Colonic mucosa (tissue), 4 donors: ENCODE data around the gene STX5. TPM values are rescaled to one million over a fixed set of nuclear protein-coding genes. Genes with fewer than 3 reads are reported as not detected.
"Not testable (repeated sequence)": the region's sequence is repeated elsewhere in the genome, so short reads cannot be mapped to it uniquely, and the experiment has no call there.

ENCODE experiments used
- DNase-seq: peaks from one replicate; pipeline ENCODE4 v3.0.0-alpha.2; 2020
- H3K27ac ChIP-seq: fragments of 200-600 bp; one replicate; pipeline ENCODE4 v1.8.0; 2021
- H3K27me3 ChIP-seq: fragments of 200-600 bp; one replicate; pipeline ENCODE4 v1.8.0; 2021
- H3K36me3 ChIP-seq: fragments of 200-600 bp; one replicate; pipeline ENCODE4 v1.8.0; 2021
- H3K4me1 ChIP-seq: fragments of 200-600 bp; one replicate; pipeline ENCODE4 v1.8.0; 2021; ENCODE audit warnings: mild to moderate bottlenecking
- H3K4me3 ChIP-seq: fragments of 200-600 bp; one replicate; pipeline ENCODE4 v1.8.0; 2021
- H3K9ac ChIP-seq, 2 donors: one replicate each; pipeline ENCODE4 v1.7.0; 2013; ENCODE audit warnings: control low read depth in 2 of 2, low read depth in 2 of 2, low read length in 2 of 2
- H3K9me3 ChIP-seq: fragments of 200-600 bp; one replicate; pipeline ENCODE4 v1.8.0; 2021
- intact Hi-C: fragments of 100-400 bp; cut with DNase I; formaldehyde crosslinking; loops from one replicate; pipeline ENCODE4 v1.14.1; 2022
- total RNA-seq, 2 donors: library from RNA; stranded (reverse); fragmentation: NEBNext Ultra II Directional in 1 of 2; extraction: Animal tissue kit (Norgen Biotek cat#: 25700) in 1 of 2; gene quantifications; one replicate each; pipeline ENCODE4 v1.2.1, GENCODE V29; 2021
- TF ChIP-seq, protein P1 (sequence below): fragments of 200-600 bp; IDR thresholded peaks from one replicate; pipeline ENCODE4 v1.8.0; 2022; ENCODE audit warnings: antibody characterized with exemption, mild to moderate bottlenecking
- donor health status: healthy.
- donor health status: DM: no; HTN: no; CAD: no.
- donor health status: DM: no; HTN: no; CAD: no.

The STX5 gene
- total RNA-seq, 2 donors from 2014 or later: 38.0 to 43.3 TPM

DNA sequence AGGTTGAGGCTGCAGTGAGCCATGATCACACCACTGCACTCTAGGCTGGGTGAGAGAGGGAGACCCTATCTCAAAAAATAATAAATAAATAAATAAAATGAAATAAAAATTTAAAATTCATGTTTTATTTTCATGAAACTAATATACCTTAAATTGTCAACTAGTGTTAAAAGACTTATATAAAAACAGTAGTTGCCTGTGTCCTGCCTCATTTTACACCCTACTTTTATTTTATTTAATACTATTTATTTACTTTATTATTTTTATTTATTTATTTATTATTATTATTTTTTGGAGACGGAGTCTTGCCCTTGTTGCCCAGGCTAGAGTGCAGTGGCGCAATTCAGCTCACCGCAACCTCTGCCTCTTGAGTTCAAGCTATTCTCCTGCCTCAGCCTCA lies 12.3 kb upstream of the STX5 start:
- Histone ChIP-seq H3K36me3 (no peaks in the 10 kb centered on the region), H3K4me1 (no peaks in the 10 kb centered on the region), H3K27me3 (no peaks in the 10 kb centered on the region), H3K4me3 (no peak overlapping the region), H3K27ac (no peak overlapping the region), H3K9me3 (no peaks in the 10 kb centered on the region), H3K9ac (no peak overlapping the region)
- intact Hi-C loops: no loop called here
- TF ChIP-seq, protein P1, sequence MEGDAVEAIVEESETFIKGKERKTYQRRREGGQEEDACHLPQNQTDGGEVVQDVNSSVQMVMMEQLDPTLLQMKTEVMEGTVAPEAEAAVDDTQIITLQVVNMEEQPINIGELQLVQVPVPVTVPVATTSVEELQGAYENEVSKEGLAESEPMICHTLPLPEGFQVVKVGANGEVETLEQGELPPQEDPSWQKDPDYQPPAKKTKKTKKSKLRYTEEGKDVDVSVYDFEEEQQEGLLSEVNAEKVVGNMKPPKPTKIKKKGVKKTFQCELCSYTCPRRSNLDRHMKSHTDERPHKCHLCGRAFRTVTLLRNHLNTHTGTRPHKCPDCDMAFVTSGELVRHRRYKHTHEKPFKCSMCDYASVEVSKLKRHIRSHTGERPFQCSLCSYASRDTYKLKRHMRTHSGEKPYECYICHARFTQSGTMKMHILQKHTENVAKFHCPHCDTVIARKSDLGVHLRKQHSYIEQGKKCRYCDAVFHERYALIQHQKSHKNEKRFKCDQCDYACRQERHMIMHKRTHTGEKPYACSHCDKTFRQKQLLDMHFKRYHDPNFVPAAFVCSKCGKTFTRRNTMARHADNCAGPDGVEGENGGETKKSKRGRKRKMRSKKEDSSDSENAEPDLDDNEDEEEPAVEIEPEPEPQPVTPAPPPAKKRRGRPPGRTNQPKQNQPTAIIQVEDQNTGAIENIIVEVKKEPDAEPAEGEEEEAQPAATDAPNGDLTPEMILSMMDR: no peak
- no peak for DNase-seq

DNA sequence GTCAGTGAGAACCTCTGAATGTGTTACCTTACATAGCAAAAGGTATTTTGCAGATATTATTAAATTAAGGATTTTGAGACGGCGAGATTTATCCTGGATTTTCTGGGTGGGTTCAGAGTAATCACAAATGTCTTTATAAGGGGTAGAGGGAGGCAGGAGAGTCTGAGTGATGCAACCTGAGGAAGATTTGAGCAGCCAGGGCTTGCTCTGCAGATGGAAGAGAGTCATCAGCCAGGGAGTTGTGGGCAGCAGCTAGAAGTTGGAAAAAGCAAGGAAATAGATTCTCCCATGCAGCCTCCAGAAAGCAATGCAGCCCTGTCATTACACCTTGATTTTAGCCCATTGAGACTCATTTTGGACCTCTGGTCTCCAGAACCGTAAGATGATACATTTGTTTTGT lies 11.6 kb upstream of the STX5 start:
- TF ChIP-seq, protein P1: no peak
- Histone ChIP-seq H3K9me3 (no peaks in the 10 kb centered on the region), H3K9ac (no peak overlapping the region), H3K27me3 (no peaks in the 10 kb centered on the region), H3K4me1 (peaks cover 2% of the 10 kb centered on the region), H3K36me3 (no peaks in the 10 kb centered on the region), H3K27ac (no peak overlapping the region), H3K4me3 (no peak overlapping the region)
- no peak for DNase-seq
- intact Hi-C loops: no loop called here

DNA sequence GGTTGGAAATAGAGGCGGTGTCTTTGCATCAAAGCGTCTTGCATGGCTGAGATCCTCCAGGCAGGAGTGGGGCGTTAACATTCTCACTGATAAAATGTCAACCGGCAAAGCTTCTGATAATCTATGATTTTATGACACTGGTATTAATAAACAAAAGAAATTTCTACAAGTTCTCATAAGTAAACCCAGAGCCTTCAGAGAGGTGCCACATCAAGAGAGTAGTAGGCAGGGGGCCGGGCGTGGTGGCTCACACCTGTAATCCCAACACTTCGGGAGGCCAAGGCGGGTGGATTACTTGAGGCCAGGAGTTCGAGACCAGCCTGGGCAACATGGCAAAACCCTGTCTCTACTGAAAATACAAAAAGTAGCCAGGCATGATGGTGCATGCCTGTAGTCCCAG lies 11.0 kb upstream of the STX5 start:
- H3K9ac ChIP-seq: peak overlapping the region in 1 of 2 donors; percentile 91
- intact Hi-C loops, H3K4me3 ChIP-seq, H3K4me1 ChIP-seq, H3K9me3 ChIP-seq, H3K36me3 ChIP-seq, H3K27me3 ChIP-seq: not testable (repeated sequence)
- DNase-seq: peak; percentile 32
- H3K27ac ChIP-seq: peak overlapping the region; percentile 97

DNA sequence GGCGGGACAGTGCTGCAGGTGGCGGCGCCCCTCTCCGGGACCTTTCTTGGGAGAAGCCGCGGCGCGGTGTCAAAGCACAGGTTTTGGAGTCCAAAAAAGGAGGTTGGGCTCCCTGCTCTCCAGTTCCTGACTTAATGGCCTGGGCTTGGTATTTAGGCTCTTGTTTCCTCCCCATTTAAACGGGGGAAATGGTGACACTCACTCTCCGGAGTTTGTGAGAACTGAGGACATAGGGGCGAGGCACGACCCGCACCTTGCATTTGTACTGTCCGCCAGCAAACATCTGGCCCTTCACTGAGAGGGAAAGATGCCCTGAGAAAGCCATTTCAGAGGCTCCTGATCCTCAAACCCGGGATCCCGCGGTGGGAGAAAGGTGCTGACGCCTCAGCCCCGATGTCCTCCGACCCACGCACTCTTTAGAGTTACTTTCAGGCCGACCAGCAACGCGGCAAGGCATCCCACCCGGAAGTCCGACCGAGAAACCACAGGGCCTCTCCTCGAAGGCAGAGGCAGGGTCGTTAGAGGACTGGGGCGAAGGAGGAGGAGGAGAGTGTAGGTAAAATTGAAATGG lies 10.4 kb upstream of the STX5 start:
- Histone ChIP-seq H3K4me1 (peaks cover 3% of the 10 kb centered on the region), H3K27ac (peak overlapping the region; percentile 97), H3K36me3 (no peaks in the 10 kb centered on the region), H3K4me3 (peak overlapping the region; percentile 21), H3K27me3 (no peaks in the 10 kb centered on the region), H3K9ac (peak overlapping the region; percentile 77 to 91), H3K9me3 (no peaks in the 10 kb centered on the region)
- peak; percentile 51 for DNase-seq
- TF ChIP-seq, protein P1: no peak
- intact Hi-C loops: no loop called here

DNA sequence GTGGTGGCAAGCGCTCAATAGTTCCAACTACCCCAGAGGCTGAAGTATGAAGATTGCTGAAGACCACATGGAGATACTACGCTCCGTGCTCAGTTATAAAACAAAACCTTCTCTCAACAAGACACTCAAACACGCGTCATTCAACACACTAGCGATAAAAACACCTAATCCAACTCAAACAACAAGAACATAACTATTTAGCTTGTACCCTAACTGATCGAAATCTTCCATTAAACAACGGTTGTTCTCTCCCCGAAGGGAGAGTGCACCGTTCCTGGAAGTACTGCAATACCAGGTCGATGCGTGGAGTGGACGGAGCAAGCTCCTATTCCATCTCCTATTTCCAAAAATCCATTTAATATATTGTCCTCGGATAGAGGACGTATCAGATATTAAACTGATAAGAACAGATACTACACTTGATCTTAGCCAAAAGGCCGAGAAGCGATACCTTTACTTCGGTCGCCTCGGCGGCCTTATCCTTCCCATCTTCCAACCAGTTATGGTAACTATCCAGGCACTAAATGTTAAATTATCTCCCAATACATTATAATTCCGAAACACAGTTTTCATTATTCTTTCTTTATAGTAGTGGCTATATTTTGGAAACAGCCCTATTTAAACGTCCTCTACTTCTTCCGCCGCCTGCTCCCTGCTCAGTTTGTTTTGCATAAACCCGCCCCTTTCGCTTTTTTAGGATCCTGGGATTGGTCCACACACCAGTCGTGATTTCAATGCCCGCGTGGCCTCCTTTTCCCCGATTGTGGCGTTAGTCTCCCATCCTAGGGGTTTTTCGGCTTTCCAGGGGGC lies 9.7 kb upstream of the STX5 start:
- H3K9me3 ChIP-seq: no peaks in the 10 kb centered on the region
- DNase-seq: peak; percentile 94
- H3K4me1 ChIP-seq: peaks cover 3% of the 10 kb centered on the region
- H3K27me3 ChIP-seq: no peaks in the 10 kb centered on the region
- H3K36me3 ChIP-seq: no peaks in the 10 kb centered on the region
- H3K4me3 ChIP-seq: peak overlapping the region; percentile 89
- peak overlapping the region; percentile 97 for H3K27ac ChIP-seq
- TF ChIP-seq, protein P1: no peak
- peak overlapping the region; percentile 77 to 91 for H3K9ac ChIP-seq
- intact Hi-C loops: no loop called here

DNA sequence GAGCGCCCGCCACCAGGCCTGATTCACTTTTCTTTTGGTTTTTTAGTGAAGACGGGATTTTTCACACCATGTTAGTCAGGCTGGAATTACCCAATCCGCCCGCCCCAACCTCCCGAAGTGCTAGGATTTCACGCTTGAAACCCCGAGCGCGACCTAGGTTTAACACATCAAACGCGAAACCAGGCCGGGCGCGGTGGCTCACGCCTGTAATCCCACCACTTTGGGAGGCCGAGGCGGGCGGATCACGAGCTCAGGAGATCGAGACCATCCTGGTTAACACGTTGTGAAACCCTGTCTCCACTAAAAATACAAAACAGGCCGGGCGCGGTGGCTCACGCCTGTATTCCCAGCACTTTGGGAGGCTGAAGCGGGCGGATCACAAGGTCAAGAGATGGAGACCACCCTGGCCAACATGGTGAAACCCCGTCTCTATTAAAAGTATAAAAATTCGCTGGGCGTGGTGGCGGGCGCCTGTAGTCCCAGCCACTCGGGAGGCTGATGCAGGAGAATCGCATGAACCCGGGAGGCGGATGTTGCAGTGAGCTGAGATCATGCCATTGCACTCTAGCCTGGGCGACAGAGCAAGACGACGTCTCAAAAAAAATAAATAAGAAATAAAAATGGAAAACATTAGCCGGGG lies 9.0 kb upstream of the STX5 start:
- intact Hi-C loops, H3K9me3 ChIP-seq: not testable (repeated sequence)

More for the DNA sequence above, 9.0 kb upstream of the STX5 start:
- H3K27me3 ChIP-seq, H3K4me1 ChIP-seq, H3K36me3 ChIP-seq: not testable (repeated sequence)
- Histone ChIP-seq H3K4me3 (peak overlapping the region; percentile 89), H3K27ac (peak overlapping the region; percentile 97), H3K9ac (peak overlapping the region; percentile 60 to 95)
- peak; percentile 77 for DNase-seq
